GM19351 (cell line): ENCODE measurements around the gene SLBP.

Source experiments
- ATAC-seq: cut with Tn5 transposase; IDR thresholded peaks from one replicate; pipeline ENCODE4 v1.9.1; 2021; ENCODE audit warnings: mild to moderate bottlenecking, moderate library complexity; ENCODE audit not compliant: unreplicated experiment

SLBP gene

DNA sequence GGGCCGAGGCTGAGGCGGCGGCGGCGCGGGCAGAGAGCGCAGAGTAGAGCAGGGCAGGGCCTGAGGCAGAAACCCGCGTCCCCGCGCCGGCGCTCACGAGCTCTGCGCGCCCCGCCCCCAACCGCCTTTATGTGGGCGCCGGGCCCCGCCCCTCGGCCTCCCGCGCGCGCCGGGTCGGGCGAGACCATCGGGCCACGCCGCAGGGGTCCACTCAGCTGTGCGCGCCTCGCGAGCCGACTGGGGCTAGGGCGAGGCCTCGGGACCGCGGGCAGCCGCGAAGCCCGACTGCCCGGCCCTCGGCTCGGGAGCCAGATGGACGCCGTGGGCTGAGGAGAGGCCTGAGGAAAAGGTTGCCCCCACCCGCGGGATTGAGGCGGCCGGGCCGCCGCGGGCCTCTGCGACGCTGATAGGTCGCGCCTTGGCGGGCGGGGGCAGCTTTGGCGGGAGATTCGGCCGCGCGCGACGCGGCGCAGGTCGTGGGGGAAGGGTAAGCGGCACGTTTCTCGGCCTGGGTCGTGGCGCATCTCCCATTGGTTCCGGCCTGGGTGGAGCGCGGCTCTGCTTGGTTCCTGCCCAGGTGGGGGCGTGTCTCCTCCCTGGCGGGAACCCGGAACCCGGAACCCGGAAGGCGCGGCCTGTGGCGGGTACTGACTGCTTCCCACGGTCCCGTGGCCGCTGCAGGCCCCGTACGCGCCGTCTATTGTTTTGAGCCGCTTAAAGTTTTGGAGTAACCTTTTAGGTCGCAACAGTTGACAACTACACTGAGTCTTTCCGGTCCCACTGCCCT lies at the start of gene SLBP:
SLBP (minus strand) TSS at position 104 of the 787 bp plus-strand sequence. CDS start 131 bp downstream, outside the sequence.
- peak; percentile 73 for ATAC-seq

DNA sequence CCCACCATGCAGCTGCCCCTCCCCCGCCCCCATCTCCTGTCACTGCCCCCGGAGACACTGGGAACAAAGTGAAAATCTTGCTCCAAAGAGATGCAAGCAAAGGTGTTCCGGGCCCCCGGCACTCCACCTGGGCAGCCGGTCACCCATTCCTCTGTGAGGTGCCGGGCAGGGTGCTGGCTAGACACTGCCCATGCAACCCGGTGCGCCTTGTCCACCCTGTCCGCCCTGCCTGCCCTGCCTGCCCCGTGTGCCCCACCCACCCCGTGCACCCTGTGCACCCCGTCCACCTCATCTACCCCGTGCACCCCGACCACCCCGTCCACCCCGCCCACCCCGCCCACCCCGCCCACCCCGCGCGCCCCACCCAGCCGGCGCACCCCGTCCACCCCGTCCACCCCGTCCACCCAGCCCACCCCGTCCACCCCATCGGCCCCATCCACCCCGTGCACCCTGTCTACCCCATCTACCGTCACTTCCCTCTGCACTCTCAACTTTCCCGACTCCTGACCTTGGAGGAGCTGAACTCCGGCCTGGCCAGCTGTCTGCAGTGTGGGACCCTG lies 49.1 kb upstream of the SLBP start:
- no peak for ATAC-seq

DNA sequence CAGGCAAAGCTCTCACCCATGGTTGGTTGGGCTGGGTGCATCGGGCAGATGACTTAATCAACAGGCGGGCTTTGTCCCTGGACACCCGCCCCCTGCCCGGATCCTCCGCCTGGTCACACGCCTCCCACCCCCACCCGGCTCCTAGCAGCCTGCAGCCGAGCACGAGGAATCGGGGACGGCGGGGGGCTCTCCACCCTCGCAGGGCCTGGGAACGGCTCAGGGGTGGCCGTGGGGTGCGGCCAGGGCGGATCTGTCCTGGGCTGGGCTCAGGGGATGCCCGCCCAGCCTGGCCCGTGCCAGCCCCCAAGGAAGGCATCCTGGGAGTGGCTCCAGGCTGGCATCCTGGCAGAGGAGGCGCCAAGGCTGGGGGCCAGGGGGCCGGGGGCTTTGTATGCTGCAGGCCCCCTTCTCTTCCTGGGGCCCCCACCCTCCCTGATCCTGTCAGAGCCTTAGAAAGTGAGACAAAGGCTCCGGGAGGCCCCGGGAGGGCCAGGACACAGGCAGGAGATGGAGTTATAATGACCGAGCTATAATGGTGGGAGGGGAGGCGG lies 48.5 kb upstream of the SLBP start:
- no peak for ATAC-seq

DNA sequence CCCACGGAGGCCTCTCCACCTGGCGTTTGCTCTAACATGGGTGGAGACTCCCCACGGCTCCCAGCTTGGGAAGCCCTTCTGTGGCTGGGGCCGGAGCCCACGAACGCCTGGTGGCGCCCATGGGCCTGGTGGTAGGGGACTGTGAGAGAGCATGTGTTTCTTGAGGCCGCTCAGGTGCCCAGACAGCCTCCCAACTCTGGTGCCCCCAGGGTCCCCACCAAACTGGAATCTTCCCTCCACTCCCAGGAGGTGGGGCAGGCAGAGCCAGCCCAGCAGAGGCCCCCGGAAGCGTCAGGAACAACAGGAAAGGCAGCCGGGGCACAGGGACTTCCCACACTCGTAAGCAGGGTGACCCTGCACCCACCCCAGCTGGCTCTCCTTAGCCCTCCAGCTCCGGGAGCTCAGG lies 47.7 kb upstream of the SLBP start:
- no peak for ATAC-seq

DNA sequence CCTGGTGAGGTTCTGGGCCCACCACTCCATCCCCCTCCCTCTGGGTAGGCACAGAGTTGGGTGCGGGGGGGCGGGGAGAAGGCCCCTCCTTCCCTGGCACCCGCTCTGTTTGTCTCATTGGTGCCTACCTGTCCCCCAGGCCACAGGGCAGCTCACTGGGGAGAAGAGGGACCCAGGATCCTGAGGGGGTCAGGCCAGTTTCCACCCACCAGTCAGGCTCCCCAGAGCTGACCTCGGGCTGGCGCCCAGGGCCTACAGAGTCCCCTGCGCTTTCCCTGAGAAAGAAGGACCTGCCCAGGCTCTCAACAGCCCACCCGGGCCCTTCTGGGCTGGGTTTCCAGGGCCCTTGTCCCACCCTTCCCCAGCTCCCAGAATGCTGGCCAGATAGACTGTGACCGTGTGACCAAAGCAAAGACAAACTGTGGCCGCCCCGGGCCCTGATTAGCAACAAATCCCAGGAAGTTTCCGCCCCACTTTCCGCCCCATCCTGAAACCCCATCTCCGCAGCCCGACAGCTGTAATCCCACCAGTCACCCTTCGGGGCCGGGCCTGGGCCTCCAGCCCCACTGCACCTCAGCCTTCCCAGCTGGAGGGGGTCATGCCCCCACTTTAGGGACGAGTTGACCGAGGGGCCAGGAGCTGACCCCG lies 47.2 kb upstream of the SLBP start:
- ATAC-seq: no peak

DNA sequence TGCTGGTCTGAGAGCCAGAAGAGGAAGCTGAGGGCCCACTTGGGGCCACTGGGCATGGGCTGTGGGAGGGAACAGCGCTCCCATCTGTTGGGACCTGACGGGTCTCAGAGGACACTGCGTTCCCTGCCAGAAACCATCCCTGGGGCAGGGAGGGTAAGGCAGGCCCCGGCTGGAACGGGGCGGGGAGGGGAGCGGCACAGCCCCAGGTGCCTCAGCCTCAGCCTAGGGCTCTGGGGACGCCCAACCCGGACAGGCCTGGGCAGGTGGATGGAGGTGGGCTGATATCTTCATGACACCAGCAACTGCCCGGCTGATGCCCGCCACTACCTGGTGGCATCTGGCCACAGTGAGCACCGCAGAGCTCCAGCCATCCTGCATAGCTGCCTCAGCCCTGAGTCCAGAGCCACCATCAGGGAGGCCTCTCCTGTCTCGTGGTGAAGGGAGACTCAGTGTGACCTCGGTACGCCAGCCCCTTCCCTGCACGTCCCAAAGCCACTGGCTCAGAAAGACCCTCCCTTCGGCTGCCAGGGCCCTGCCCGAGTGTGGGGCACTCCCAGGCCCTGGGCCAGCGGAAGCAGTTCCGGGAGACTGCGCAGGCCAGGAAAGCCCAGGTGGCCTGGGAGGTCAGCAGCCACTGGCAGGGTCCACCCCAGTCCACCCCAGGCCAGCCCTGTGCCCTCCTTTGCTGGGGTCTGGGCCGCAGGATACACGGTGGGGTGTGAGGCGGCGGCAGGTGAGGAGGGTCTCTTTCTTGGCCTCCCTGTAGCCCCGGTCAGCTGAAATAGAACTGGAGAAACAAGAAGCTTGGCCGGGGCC lies 46.4 kb upstream of the SLBP start:
- no peak for ATAC-seq

DNA sequence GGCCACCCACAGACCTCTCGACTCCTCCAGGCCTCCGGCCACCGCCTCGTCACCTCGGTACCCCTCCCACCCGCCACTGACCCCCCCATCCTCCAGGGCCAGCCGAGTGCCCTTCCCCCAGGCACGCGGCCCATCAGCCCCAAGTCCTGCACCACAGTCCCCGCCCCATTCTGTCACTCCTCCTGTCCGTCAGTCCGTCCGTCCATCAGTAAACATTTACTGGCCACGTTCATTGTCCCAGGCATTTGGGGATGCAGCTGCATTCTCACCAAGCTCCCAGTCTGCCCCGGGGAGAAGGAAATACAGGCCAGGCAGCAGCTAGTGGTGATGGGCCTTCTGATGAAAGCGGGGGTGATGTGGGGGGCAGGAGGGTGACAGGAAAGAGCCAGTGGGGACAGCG lies 45.7 kb upstream of the SLBP start:
- ATAC-seq: no peak

DNA sequence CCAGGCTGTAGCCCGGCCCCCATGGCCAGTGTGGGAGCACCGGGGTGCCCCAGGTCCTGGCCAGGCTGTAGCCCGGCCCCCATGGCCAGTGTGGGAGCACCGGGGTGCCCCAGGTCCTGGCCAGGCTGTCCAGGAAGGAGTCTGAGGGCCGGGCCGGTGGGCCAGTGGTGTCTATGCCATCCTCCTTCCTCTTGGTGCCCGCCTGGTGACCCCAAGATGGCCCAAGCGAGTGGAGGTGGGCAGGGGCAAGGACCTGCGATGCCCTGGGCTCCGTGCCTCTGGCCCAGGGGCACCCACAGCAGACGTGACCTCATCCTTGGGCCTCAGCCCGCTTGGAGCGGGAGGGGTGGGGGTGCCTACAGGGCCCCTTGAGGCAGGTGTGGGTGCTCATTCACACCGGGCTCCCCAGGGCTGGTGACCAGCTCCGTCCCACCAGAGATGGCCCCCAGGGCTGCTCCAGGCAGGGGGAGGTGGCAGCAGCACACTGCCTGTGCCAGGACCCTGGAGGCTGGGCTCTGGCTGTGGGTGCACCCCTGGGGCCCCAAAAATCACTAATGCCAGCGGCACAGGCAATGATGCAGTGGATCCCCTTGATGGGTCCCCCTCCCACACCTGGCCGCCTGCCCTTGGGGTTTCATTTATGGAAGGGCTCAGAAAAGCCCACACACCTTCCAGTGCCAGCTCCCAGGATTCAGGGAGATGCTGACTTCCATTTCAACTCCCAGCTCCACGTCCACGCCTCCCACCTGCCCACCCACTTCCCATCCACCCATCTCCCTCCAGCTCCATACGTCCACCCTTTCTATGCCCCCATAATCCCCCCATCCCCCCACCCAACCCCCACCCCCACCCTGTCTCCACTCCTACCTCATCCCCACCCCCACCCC lies 45.0 kb upstream of the SLBP start:
- ATAC-seq: no peak

DNA sequence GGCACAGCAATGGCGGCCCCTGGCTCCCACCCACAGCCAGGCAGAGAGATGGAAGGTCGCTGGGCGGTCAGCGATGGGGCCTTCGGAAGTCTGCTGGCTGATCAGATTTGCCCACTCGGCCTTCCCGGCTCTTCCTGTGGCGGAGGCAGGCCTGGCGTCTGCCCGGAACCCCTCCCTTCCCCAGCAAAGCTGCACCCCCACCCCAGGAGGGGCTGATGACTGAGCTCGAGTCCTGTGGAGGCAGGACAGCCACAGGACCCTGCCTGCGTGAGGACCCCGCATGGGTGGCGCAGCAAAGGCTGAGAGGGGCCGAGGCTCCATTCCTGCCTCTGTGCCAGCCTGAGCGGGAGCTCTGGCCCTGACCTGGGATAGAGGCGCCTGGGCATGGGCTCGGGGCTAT lies 44.0 kb upstream of the SLBP start:
- no peak for ATAC-seq

DNA sequence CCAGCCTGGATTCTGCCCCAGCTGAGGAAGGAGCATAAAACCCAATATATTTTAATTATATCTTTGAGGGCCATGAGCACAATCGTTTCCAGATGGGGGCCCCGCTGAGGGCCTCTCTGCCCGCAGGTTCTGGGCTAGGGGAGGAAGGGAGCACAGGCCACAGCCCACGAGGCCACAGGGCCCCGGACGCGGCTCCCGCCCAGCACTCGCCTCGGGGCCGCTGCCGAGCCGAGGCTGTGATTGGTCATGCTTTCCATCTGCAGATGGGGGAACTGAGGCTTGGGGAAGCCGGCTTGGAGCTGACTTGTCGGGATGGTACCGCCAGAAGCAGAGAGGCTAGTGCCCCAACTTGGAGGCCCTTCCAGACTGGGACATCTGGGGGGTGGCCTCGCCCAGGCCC lies 43.2 kb upstream of the SLBP start:
- ATAC-seq: no peak

DNA sequence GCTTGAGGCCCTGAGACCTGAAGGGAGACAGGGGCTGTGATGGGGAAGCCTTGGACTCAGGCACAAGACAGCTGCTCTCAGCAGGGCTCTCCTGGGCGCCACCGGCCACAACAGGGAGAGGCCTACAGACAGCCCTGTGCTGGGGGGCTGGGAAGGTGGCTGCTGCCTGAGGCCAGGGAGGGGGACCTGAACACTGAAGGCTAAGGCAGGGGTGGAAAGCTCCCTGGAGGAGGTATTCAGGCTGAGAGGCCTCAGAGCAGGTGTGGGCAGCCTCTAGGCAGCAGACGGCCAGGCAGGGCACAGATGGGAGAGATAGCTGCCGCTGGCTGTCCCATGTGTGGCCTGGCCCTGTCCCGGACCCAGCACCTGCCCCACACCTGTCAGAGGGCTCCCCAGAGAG lies 42.2 kb upstream of the SLBP start:
- ATAC-seq: no peak

DNA sequence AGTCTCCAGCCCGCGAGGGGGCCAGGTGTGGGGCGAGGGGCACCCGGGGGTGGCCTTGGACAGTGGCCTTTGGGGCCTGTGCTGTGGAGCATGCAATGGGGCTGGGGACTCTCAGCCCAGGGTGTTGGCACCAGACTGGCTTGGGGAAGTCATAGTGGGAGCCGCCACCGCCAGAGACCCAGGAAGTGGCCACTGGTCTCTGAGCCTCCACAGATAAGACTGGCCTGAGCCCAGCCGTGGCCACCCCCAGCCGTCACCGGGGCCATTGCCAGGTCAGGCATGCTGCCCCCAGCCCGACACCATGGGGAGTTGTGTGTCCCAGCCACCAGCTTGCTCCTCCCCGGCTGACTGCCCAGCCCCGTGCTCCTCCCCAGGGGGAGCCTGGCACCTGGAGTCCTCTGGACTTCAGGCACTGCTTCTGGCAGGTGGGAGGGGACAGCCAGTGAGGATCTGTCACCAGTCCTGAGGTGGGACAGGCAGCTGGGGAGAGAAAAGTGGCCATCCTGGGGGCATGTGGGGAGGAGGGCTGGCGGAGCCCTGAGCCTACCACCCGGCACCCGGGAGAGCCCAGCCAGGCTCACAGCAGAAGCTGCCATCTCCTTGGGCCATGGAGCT lies 41.7 kb upstream of the SLBP start:
- ATAC-seq: no peak

DNA sequence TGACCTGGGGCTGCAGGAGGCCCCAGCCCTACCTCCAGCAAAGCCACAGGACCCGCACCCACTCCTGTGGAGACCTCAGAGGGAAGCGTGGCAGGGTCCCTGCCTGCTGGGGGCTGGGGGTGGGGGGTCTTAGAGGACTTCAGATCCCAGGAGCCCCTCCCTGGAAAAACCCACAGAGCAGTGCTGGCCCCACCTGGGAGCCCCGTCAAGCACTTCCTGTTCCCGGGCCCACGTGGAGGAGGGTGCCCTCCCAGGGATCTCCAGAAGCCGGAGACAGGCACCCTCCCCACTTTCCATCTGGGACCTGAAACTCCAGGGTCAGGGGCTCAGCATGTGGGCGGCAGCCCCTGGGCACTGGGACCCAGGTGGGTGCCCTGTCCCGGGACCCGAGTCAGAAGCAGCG lies 41.2 kb upstream of the SLBP start:
- ATAC-seq: no peak

DNA sequence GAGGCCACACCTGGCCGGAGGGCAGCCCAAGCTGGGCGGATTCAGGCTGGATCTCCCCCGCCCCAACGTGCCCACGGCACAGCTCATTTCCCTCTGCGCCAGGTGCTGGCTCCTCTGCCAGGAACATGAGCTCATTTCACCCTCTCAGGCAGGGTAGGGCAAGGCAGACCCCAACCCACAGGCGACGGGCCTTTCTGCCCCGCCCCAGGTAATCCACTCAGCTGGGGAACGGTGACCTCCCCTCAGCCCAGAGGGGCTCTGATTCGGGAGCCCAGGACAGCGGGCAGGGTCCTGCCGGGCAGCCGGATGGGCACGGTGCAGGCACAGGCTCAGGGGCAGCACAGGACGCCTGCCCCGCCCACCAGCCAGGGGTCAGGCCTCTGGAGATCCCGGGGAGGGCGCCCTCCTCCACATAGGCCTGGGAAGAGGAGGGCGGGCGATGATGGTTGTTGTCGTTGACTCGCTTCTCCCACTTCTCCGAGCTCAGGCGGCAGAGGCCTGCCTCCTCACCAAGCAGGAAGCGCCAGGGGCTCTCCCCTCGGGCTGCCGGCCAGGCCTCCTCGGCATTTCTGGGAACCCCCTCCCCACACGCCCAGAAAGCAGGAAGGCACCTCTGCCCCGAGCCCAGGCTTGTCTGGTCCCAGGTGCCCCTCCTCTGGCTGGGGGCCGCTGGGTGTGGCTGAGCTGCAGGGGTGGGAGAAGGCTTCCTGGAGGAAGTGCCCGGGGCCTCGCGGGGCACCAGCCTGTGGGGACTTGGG lies 40.3 kb upstream of the SLBP start:
- no peak for ATAC-seq

DNA sequence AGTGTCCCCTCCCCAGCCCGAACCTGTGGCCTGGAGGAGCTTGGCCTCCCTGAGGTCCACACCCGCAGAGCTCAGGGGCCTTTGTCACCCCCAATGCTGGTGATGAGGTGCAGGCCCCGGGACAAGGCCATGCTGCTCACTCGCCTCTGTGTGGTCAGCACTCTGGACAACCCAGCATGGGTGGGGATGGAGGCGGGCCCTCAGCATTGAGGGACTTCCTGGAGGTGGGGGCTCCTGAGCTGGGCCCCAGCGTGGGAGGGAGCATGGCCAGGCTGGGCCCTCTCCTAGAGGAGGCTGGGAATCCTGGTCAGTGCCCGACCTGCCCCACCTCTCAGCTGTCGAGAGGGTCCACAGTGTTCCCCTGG lies 39.8 kb upstream of the SLBP start:
- no peak for ATAC-seq

DNA sequence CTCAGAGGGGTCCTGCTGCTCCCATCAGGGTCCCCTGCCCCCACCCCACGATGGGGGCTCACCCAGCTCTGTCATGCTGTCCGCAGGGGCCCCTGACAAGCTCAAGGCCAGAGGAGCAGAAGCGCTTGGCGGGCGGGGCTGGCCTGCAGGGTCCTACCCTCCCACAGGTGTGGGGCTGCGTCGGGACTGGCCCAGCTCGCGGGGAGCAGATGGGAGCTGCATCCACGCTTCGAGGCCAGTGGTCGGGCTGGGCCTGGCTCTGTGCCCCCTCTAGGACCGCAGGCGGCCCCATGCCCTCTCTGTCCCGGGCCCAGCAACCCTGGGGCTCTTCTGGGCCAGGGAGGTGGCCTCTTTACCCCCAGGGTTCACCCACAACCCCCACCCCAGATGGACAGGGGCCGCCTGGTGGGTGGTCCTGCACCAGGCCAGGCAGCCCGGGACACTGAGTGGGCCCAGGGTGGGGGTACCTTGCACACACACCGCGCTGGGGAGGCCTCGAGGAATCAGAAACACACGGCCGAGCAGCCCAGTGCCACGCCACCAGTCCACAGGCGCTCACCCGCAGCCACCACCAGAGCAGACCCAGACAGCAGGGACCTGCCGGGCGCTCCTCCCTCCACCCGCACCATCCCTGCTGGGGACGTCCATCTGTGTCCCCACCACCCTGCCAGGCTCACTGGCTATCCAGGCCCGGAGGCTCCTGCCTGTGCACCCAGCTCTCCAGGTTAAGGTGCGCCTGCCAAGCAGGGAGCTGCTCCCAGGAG lies 39.2 kb upstream of the SLBP start:
- ATAC-seq: no peak

DNA sequence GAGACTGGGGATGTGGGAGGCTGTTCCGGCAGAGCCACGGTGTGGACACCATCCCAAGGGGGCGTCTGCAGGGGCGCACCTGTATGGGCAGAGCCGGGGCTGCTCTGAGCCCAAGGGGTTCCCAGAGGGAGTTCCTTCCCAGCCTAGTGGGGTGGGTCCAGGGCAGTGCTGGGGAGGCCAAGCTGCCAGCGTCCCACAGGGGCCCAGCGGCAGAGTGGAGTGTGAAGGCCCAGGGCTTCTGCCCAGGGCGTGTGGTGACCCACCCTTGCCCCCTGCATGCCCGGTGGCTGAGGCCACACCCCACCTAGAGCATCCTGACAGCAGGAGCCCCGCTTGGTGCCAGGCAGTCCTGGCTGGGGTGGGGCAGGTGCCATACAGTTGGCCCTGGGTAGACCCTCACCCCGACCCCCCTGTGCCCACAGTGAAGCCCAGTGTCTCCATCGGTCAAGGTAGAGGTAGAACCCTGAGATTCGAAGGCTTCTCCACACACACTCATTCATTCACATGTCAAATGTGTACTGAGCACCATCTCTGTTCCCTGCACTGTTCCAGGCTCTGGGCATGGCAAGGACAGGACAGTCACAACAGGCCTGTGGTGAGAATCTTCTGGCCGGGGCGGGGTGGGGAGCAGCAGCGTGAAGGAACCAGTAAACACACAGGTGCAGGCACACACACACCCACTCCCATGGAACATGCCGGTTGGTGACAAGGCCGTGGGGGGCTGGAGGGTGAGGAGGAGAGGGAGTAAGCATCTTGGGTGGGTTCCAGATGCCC lies 38.4 kb upstream of the SLBP start:
- no peak for ATAC-seq

DNA sequence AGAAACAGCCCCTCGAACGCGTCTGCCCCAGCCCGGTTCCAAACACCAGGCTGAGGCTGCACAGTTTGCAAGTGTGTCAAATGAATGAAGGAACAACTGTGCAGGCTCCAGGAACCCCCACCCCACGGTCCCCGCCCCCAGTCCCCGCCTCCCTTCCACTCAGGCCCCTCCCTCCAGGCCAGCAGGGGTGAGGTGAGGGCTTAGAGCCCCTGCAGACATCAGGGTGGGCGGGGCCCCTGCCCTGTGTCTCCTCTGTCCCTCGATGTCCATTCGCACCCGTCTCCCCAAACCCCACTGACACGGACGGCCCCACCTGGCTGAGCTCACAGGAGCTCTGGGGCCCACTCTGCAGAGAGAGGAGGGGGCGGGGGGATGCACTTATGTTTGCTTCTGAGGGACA lies 37.7 kb upstream of the SLBP start:
- no peak for ATAC-seq
